ENCODE measurements around the gene LIPT2.

DNA sequence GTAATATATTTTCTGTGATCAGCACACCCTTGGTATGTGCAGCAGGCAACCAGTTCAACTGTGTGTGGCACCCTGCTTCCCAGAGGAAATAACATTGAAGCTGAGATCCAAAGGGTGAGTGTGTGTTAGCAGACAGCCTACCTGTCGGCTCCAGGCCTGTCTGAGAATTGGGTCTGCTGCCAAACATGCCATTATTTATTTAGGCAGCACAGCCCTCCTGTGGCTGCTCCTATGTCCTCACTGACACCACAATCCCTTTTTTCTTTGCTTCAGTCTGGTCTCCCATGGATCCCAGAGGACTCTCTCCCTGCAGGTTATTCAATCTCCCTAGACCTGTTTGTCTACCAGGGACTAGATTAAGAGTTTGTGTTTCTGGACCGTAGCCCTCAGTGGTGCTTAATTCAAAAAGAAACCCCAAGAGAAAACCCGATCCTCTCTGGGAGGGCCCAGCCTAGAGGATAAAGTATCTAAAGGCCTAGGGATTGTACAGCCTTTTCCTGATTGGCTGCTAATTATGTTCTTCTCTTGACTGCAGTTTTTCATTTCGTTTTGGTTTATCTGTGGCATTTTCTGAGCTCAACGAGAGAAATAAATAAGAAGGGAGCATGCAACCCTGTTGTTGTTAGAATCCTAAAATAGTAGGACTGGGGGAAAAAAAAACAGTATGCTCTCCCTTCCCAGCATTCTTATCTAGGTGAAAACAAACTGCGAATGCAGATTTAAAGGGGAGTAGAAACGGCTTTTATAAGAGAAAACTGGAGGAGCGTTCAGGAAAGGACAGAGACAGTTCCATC is 50.3 kb downstream of the LIPT2 start:
- TF ChIP-seq, protein P1, sequence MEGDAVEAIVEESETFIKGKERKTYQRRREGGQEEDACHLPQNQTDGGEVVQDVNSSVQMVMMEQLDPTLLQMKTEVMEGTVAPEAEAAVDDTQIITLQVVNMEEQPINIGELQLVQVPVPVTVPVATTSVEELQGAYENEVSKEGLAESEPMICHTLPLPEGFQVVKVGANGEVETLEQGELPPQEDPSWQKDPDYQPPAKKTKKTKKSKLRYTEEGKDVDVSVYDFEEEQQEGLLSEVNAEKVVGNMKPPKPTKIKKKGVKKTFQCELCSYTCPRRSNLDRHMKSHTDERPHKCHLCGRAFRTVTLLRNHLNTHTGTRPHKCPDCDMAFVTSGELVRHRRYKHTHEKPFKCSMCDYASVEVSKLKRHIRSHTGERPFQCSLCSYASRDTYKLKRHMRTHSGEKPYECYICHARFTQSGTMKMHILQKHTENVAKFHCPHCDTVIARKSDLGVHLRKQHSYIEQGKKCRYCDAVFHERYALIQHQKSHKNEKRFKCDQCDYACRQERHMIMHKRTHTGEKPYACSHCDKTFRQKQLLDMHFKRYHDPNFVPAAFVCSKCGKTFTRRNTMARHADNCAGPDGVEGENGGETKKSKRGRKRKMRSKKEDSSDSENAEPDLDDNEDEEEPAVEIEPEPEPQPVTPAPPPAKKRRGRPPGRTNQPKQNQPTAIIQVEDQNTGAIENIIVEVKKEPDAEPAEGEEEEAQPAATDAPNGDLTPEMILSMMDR (IDR thresholded peaks at IDR 0.05) = no peak
- TF ChIP-seq POLR2A (IDR thresholded peaks at IDR 0.05) = no peak
- no peak for TF ChIP-seq EP300 (IDR thresholded peaks at IDR 0.05)
